CD4-positive, alpha-beta T cell treated with Interleukin-12 subunit alpha and Interleukin-12 subunit beta, for 1 hour (primary cell): Measurements from ENCODE around the gene BABAM2.

ENCODE experiments used
- DNase-seq: peaks from one replicate; pipeline ENCODE4 v3.0.0-alpha.2; 2020

The BABAM2 gene

GRCh38 chr2:28294451-28294850 is 403.9 kb downstream of the BABAM2 start:
- no peak for DNase-seq

DNA sequence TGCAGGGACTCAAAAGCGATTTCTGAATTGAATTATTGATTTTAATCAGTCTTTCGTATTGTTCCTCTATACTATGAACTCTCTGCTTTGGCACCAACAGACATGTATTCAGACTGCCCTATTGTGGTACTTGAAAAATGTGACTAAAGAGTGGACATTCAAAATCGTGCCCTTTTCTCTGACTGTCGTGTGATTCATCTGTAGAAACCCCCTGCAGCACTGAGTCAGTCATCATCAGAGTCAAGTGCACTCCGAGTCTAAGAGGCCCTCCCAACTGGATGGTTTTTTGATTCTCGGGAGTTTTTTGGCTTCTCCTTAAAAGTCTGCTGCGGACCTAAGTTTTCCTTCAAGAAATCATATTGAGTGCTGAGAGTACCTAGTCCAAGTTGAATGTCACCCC is 405.7 kb downstream of the BABAM2 start:
- no peak for DNase-seq

- no peak for DNase-seq
Observed at GRCh38 chr2:28296904-28297303, 406.4 kb downstream of the BABAM2 start.

DNA sequence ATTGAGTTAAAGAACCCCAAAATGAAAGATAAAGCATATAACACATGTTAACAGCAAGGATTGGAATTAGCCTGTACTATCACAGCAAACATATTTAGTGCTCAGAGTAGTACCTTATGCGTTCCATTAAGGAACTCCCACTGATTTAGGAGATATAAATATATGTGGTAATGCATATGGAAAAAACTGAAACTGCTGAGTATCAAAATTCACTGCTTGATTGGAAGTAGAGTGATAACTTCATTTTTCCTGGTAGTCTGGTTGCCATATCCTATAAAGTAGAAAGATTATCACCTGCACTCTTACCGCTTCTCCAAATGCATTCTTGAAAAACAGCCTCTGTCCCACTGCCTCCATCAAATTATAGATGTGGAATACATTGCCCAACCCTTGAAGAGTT is 407.0 kb downstream of the BABAM2 start:
- DNase-seq, result no peak

- no peak for DNase-seq
Observed at GRCh38 chr2:28298406-28298805, 407.9 kb downstream of the BABAM2 start.

- no peak for DNase-seq
Observed at GRCh38 chr2:28300485-28301341, 410.2 kb downstream of the BABAM2 start.

DNA sequence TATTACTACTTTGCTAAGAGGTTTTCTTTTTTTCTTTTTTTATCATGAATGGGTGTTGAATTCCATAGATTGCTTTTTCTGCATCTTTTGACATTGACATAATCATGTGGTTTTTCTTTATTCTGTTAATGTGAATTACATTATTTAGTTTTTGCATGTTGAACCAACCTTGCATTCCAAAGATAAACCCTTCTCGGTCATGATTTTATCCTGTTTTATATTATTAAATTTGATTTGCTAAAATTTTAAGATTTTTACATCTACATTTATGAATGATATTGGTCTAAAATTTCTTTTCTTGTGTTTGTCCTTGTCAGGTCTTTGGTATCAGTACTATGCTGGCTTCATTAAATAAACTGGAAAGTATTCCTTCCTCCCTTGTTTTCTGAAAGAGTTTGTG is 414.7 kb downstream of the BABAM2 start:
- no peak for DNase-seq

GRCh38 chr2:28310107-28310506 is 419.6 kb downstream of the BABAM2 start:
- no peak for DNase-seq

- DNase-seq, result no peak
Observed at GRCh38 chr2:28311660-28312249, 421.2 kb downstream of the BABAM2 start.

GRCh38 chr2:28312307-28313219 is 422.0 kb downstream of the BABAM2 start:
- DNase-seq, result no peak

DNA sequence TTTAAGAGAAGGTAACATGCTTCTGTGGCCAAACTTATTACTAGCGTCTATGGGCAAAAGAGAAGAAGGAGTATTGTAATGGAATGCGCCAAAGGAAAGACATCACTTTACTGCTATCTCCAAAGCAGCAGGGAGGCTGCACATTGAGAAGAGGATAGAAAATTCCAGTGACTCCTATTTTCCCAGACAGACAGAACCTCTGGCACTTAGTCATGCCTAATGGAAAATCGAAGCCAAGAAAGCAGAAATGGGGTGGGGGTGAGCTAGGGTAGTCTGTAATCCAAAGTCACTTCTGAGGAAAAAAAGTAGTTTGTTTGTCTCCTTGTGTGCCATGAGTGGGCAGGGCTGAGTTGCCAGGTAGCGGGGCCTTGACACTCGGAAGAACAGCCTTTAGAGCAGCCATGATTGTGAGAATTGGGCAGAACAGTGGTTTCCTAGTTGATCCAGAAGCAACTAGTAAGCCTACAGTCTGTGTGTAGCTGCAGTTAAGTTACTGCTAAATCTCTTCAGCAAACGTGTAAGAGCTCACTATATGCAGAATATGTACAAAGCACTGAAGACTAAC is 422.8 kb downstream of the BABAM2 start:
- no peak for DNase-seq

GRCh38 chr2:28314968-28315367 is 424.4 kb downstream of the BABAM2 start:
- no peak for DNase-seq

DNA sequence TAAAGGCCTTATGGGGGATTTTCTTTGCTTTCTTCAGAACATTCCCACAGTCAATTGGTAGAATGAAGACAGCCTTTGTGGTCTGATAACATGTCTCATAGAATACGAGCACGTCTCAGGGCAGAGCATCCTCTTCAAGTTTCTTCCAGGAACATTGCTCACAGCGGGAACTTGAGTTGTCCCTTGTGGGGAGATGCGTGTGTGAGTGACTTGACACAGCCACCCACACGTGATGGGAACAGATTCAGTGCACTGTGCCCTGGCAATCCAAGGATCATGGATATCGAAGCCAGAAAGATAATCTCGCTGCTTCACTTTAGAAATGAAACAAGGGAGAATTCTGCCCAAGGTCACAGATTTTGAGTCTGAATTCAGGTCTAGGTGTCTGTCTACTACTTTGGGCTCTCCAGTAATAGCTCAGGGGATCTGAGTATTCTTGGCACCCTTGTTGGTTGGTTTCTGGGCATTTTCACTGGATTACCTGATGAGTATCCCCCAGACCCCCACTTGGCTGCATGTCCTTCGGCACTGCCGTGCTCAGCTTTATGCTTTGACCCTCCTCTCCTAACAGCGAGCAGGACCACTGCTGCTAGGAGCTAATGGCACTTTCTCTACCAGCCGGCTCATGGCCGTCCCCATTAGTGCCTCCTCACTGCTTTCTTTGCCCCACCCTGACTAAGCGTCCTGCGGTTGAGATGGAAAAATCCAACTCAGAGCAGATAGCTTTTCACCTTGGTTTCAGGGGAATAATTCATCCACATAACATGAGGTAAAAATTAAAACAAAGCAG is 426.2 kb downstream of the BABAM2 start:
- no peak for DNase-seq

GRCh38 chr2:28317390-28317789 is 426.9 kb downstream of the BABAM2 start:
- no peak for DNase-seq

- DNase-seq, result no peak
Observed at GRCh38 chr2:28318023-28318422, 427.5 kb downstream of the BABAM2 start.

DNA sequence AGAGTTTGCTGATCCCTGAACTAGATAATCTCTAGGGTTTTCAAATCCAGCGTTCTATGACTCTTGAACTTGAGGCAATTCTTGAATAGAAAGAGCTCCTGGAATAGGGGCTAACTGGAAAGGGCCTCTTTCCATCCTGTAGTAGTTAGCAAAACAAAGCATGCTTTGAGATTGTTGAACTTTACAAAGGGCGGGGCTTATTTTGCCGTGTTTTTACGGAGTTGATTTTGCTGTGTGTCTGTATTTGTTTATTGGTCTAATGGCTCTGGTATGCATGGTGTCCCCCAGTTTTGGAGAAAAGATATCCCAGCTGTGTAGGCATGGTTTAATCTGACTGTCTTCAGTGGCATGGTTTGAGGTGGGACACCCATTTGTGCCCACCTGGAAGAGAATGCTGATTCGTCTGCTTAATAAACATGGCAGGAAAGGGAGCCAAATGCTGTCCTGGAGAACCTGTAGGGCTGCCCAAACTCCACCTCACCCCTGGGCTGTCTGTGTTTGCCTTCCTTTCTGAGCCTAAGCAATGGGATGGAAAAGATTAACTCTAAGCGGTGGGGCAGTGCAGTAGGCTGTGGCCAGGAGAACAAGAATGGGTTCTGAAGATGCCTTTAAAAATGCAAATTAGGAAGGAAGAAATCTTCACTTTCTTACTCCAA is 428.1 kb downstream of the BABAM2 start:
- no peak for DNase-seq

- no peak for DNase-seq
Observed at GRCh38 chr2:28319118-28320008, 428.8 kb downstream of the BABAM2 start.

GRCh38 chr2:28320009-28320365 is 429.5 kb downstream of the BABAM2 start:
- no peak for DNase-seq

GRCh38 chr2:28320371-28320770 is 429.8 kb downstream of the BABAM2 start:
- DNase-seq, result no peak

- no peak for DNase-seq
Observed at GRCh38 chr2:28321426-28321825, 430.9 kb downstream of the BABAM2 start.

- DNase-seq, result no peak
Observed at GRCh38 chr2:28322051-28322450, 431.5 kb downstream of the BABAM2 start.
